HepG2 (cell line): ENCODE results near the gene NAP1L4. TPM values are rescaled to one million over a fixed set of nuclear protein-coding genes. Genes with fewer than 3 reads are reported as not detected.

Source experiments
- ATAC-seq: fragments of 200-7000 bp; cut with Tn5 transposase; 3 replicates; pipeline ENCODE4 v1.9.1; 2020; ENCODE audit warnings: mild to moderate bottlenecking, moderate library complexity
- BruUV-seq: library from RNA; stranded (reverse); fragments of 400-500 nt; replicated peaks from 2 replicates; lab custom pipeline; 2021; lab: Mats Ljungman, UMichigan
- CTCF ChIA-PET: fragments of 300-600 bp; formaldehyde crosslinking; extraction: SDS; loops from one replicate; lab custom pipeline; 2021; ENCODE audit warnings: low total read pairs, inconsistent platforms, low intra/inter-chr PET ratio; lab: Yijun Ruan, JAX
- POLR2A ChIA-PET: fragments of 350-600 bp; sonication (Branson Sonifier 250); formaldehyde crosslinking; loops from one replicate; lab custom pipeline; 2020; ENCODE audit warnings: antibody characterized with exemption, inconsistent platforms; lab: Yijun Ruan, JAX
- DNase-seq: peaks from one replicate; pipeline ENCODE4 v3.0.0-alpha.2; 2015; ENCODE audit warnings: low spot score
- FAIRE-seq: peaks from 3 replicates; lab custom pipeline; 2011; peaks lifted over from hg19 to GRCh38; lab: Jason Lieb, UNC
- H2AFZ ChIP-seq: one replicate; pipeline ENCODE4 v1.6.1; 2011; ENCODE audit warnings: low read length, inconsistent platforms
- H3K27ac ChIP-seq: fragments of 300-600 bp; 3 replicates; pipeline ENCODE4 v1.8.0; 2011; ENCODE audit warnings: mixed run types, mild to moderate bottlenecking, mixed read lengths, low read length, inconsistent platforms; ENCODE audit not compliant: insufficient read depth; ENCODE audit errors: extremely low read length
- H3K27me3 ChIP-seq, 2 experiments: fragments of 200-600 bp in 1 of 2; 2 replicates in 1 of 2; 3 replicates in 1 of 2; pipeline versions ENCODE4 v1.6.0 to v1.8.0; 2011; ENCODE audit warnings: low read length in 2 of 2, mild to moderate bottlenecking in 2 of 2, moderate library complexity in 2 of 2, inconsistent platforms in 1 of 2; ENCODE audit not compliant: insufficient read depth in 2 of 2, control insufficient read depth in 1 of 2
- H3K36me3 ChIP-seq, 2 experiments: fragments of 200-600 bp in 1 of 2; replicated peaks in 1 of 2; 2 replicates in 1 of 2; 3 replicates in 1 of 2; pipeline versions ENCODE4 v1.5.1 to v1.8.0; 2011; ENCODE audit warnings: low read length in 2 of 2, inconsistent platforms in 1 of 2; ENCODE audit not compliant: insufficient read depth in 2 of 2, control insufficient read depth in 1 of 2
- H3K4me1 ChIP-seq: 2 replicates; pipeline ENCODE4 v1.5.1; 2012; ENCODE audit warnings: low read length, inconsistent platforms; ENCODE audit not compliant: insufficient read depth
- H3K4me2 ChIP-seq: 2 replicates; pipeline ENCODE4 v1.6.0; 2011; ENCODE audit warnings: low read depth, low read length, inconsistent platforms
- H3K4me3 ChIP-seq, 3 experiments: fragments of 200-600 bp in 1 of 3; sonication (generic), shearing (Covaris generic) in 1 of 3; replicated peaks in 1 of 3; 2 replicates each; pipeline ENCODE4 v1.5.1; 2011 to 2016; ENCODE audit warnings: low read length in 3 of 3, inconsistent platforms in 2 of 3, low read depth in 2 of 3, mild to moderate bottlenecking in 2 of 3, control low read depth in 1 of 3, mixed read lengths in 1 of 3; ENCODE audit not compliant: insufficient read depth in 1 of 3
- H3K79me2 ChIP-seq: one replicate; pipeline ENCODE4 v1.6.1; 2011; ENCODE audit warnings: low read length, inconsistent platforms; ENCODE audit not compliant: insufficient read depth
- H3K9ac ChIP-seq: 2 replicates; pipeline ENCODE4 v1.6.0; 2011; ENCODE audit warnings: mild to moderate bottlenecking, low read depth, low read length, inconsistent platforms; ENCODE audit not compliant: insufficient read depth
- H3K9me3 ChIP-seq: 2 replicates; pipeline ENCODE4 v1.5.1; 2012; ENCODE audit warnings: mild to moderate bottlenecking, low read length
- H4K20me1 ChIP-seq: 2 replicates; pipeline ENCODE4 v1.6.0; 2011; ENCODE audit warnings: inconsistent platforms, mild to moderate bottlenecking, low read length, moderate library complexity; ENCODE audit not compliant: insufficient read depth
- CENPT ChIP-seq: sonication (generic); formaldehyde crosslinking; IDR thresholded peaks from 2 replicates; pipeline ENCODE4 v1.8.0; 2022; ENCODE audit warnings: low read depth, mild to moderate bottlenecking, moderate library complexity, missing genetic modification reagents
- CHCHD3 ChIP-seq: sonication (generic); formaldehyde crosslinking; IDR thresholded peaks from 2 replicates; pipeline ENCODE4 v1.8.0; 2022; ENCODE audit warnings: mild to moderate bottlenecking, missing genetic modification reagents, moderate library complexity
- CHD2 ChIP-seq: IDR thresholded peaks from 2 replicates; pipeline ENCODE4 v1.6.1; 2011; ENCODE audit warnings: low read depth, low read length, improper control_type of control experiment
- E2F2 ChIP-seq: sonication (generic); formaldehyde crosslinking; IDR thresholded peaks from 2 replicates; pipeline ENCODE4 v1.4.0; 2020; ENCODE audit warnings: missing genetic modification reagents, borderline replicate concordance
- FOXO1 ChIP-seq: sonication (generic); formaldehyde crosslinking; IDR thresholded peaks from 2 replicates; pipeline ENCODE4 v1.4.0; 2020; ENCODE audit warnings: missing genetic modification reagents
- NFE2L1 ChIP-seq: sonication (generic); formaldehyde crosslinking; IDR thresholded peaks from 2 replicates; pipeline ENCODE4 v1.4.0; 2020; ENCODE audit warnings: missing genetic modification reagents, mild to moderate bottlenecking, borderline replicate concordance
- NFKB2 ChIP-seq: sonication (generic); formaldehyde crosslinking; IDR thresholded peaks from 2 replicates; pipeline ENCODE4 v1.4.0; 2020; ENCODE audit warnings: missing genetic modification reagents, borderline replicate concordance
- NR2F2 ChIP-seq: IDR thresholded peaks from 2 replicates; pipeline ENCODE4 v1.6.1; 2012; ENCODE audit warnings: low read depth, inconsistent platforms, borderline replicate concordance
- NR2F6 ChIP-seq, 2 experiments: IDR thresholded peaks; 2 replicates each; pipeline ENCODE4 v1.6.1; 2016; ENCODE audit warnings: antibody characterized with exemption in 1 of 2, mild to moderate bottlenecking in 1 of 2
- PRMT3 ChIP-seq: sonication (generic); formaldehyde crosslinking; IDR thresholded peaks from 2 replicates; pipeline ENCODE4 v1.8.1; 2022; ENCODE audit warnings: low read depth, mild to moderate bottlenecking, moderate library complexity, missing genetic modification reagents, borderline replicate concordance
- RBM39 ChIP-seq: fragments of 200-400 bp; formaldehyde crosslinking; IDR thresholded peaks from one replicate; pipeline ENCODE4 v1.6.1; 2018; ENCODE audit warnings: antibody characterized with exemption, mild to moderate bottlenecking, low read depth, low read length; ENCODE audit not compliant: poor library complexity, severe bottlenecking
- SP2 ChIP-seq: sonication (generic); formaldehyde crosslinking; IDR thresholded peaks from 2 replicates; pipeline ENCODE4 v1.5.1; 2020; ENCODE audit warnings: mild to moderate bottlenecking, missing genetic modification reagents
- TCF7L2 ChIP-seq: IDR thresholded peaks from 2 replicates; pipeline ENCODE4 v1.6.1; 2011; ENCODE audit warnings: mild to moderate bottlenecking, low read depth, low read length, moderate library complexity
- WIZ ChIP-seq: sonication (generic); formaldehyde crosslinking; IDR thresholded peaks from 2 replicates; pipeline ENCODE4 v1.5.1; 2020; ENCODE audit warnings: mild to moderate bottlenecking, missing genetic modification reagents
- XBP1 ChIP-seq: sonication (generic); formaldehyde crosslinking; IDR thresholded peaks from 2 replicates; pipeline ENCODE4 v1.5.0; 2020; ENCODE audit warnings: missing genetic modification reagents
- ZNF335 ChIP-seq: sonication (generic); formaldehyde crosslinking; IDR thresholded peaks from 2 replicates; pipeline ENCODE4 v1.4.0; 2020; ENCODE audit warnings: missing genetic modification reagents
- ZNF510 ChIP-seq: sonication (generic); formaldehyde crosslinking; IDR thresholded peaks from 2 replicates; pipeline ENCODE4 v1.4.0; 2020; ENCODE audit warnings: low read depth, mild to moderate bottlenecking, missing genetic modification reagents
- ZNF614 ChIP-seq: IDR thresholded peaks from 2 replicates; pipeline ENCODE4 v1.6.1; 2018; ENCODE audit warnings: missing biosample characterization, missing genetic modification reagents, inconsistent platforms, borderline replicate concordance
- WGBS: methylation state at CpG from one replicate; pipeline ENCODE4 v1.1.6; 2017; ENCODE audit warnings: low lambda C conversion rate; 5-methylcytosine and 5-hydroxymethylcytosine counted together
- in situ Hi-C: cut with HindIII; loops from 2 replicates; pipeline ENCODE4 v1.10.0; 2017; ENCODE audit warnings: low pct_unique_long_range_greater_than_20kb; ENCODE audit not compliant: extremely low pct_ligation_motif_present
- intact Hi-C: fragments of 100-400 bp; cut with micrococcal nuclease; formaldehyde crosslinking; loops from one replicate; pipeline ENCODE4 v1.10.0; 2022; ENCODE audit not compliant: unreplicated experiment
- polyA plus RNA-seq, 8 experiments: library from polyadenylated mRNA; depleted of rRNA in 3 of 8; stranded (reverse) in 7 of 8; unstranded in 1 of 8; fragments of >200 nt; fragmentation: Illumina TruSeq in 4 of 8; extraction: Trizol in 4 of 8; gene quantifications; 2 replicates each; pipeline versions ENCODE4 v1.2.1 to v1.2.3, GENCODE V29; 2011 to 2016; ENCODE audit warnings: low read depth in 4 of 8, missing spikeins in 1 of 8, mixed read lengths in 1 of 8; ENCODE audit not compliant: insufficient read depth in 1 of 8
- total RNA-seq, 5 experiments: library from RNA; depleted of rRNA; stranded (reverse); fragments of >200 nt; fragmentation: Illumina TruSeq; extraction: Trizol; gene quantifications; 2 replicates each; pipeline ENCODE4 v1.2.3, GENCODE V29; 2016; ENCODE audit warnings: low read depth in 1 of 5
- TF ChIP-seq, protein P1 (sequence below): IDR thresholded peaks from 2 replicates; pipeline ENCODE4 v1.6.1; 2012; ENCODE audit warnings: inconsistent platforms
- TF ChIP-seq, protein P2 (sequence below): sonication (generic); formaldehyde crosslinking; IDR thresholded peaks from 2 replicates; pipeline ENCODE4 v1.8.0; 2022; ENCODE audit warnings: missing genetic modification reagents, low read depth, mild to moderate bottlenecking, borderline replicate concordance

The NAP1L4 gene
- total and polyA plus RNA-seq, 2 of the 13 experiments (the other 11 are each of a cell fraction or from before 2014, with no cell fraction given) = 64.0 to 186 TPM

GRCh38 chr11:2897048-2897447 lies 95.1 kb downstream of the NAP1L4 start:
- 61% methylated on average over 4 of the region's 6 CpGs for WGBS
- TF ChIP-seq CHD2 (no peak), XBP1 (CRISPR knock-in tag) (no peak), WIZ (no peak), ZNF335 (CRISPR knock-in tag) (no peak), E2F2 (CRISPR knock-in tag) (no peak), NFE2L1 (CRISPR knock-in tag) (no peak), TCF7L2 (no peak), NR2F2 (no peak), CHCHD3 (CRISPR knock-in tag) (no peak), NFKB2 (CRISPR knock-in tag) (no peak), PRMT3 (no peak), NR2F6 (IDR thresholded peaks at IDR 0.05) (no peak), NR2F6 (CRISPR knock-in tag; IDR thresholded peaks at IDR 0.05) (no peak), SP2 (no peak), ZNF614 (CRISPR knock-in tag) (no peak), FOXO1 (CRISPR knock-in tag) (no peak), ZNF510 (CRISPR knock-in tag) (no peak), RBM39 (no peak), CENPT (CRISPR knock-in tag) (no peak)
- TF ChIP-seq, protein P1, sequence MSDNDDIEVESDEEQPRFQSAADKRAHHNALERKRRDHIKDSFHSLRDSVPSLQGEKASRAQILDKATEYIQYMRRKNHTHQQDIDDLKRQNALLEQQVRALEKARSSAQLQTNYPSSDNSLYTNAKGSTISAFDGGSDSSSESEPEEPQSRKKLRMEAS = no peak
- TF ChIP-seq, protein P2, sequence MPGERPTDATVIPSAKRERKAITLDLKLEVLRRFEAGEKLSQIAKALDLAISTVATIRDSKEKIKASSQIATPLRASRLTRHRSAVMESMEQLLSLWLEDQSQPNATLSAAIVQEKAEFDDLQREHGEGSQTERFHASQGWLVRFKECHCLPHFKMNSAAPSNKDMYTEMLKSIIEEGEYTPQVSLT (CRISPR knock-in tag) = no peak
- in situ Hi-C loops (loop anchor here (5.0 kb wide), 2 partner anchors 205 to 465 kb away; no protein-coding TSS in a partner anchor), intact Hi-C loops (no loop called here)
- H4K20me1 ChIP-seq = no peaks in the 10 kb centered on the region
- no peaks in the 10 kb centered on the region for H3K9me3 ChIP-seq
- H3K4me1 ChIP-seq = peaks cover 17% of the 10 kb centered on the region
- ChIA-PET CTCF (no interaction called here), POLR2A (no interaction called here)
- ATAC-seq (no peak), DNase-seq (no peak), FAIRE-seq (no peak)
- H3K27ac ChIP-seq = no peak overlapping the region
- no peak overlapping the region for H3K4me3 ChIP-seq
- no peak overlapping the region for H3K9ac ChIP-seq
- peaks cover 0 to 8% of the 10 kb centered on the region in 2 experiments; a peak in 4 of 5 replicates for H3K27me3 ChIP-seq
- no peak overlapping the region for H3K4me2 ChIP-seq
- no peaks in the 10 kb centered on the region for H3K36me3 ChIP-seq
- BruUV-seq = no TSS peak
- H2AFZ ChIP-seq = no peak overlapping the region
- H3K79me2 ChIP-seq = no peaks in the 10 kb centered on the region
